HepG2 (cell line): ENCODE results near the gene BIRC5. TPM values are rescaled to one million over a fixed set of nuclear protein-coding genes. Genes with fewer than 3 reads are reported as not detected.
A peak's percentile ranks its signal among the peaks of the same experiment; 100 is the strongest.

Source experiments
- CEBPB ChIP-seq: IDR thresholded peaks from 2 replicates; pipeline ENCODE4 v1.6.1; 2011; ENCODE audit warnings: low read depth, low read length, improper control_type of control experiment, borderline replicate concordance
- DMTF1 ChIP-seq: sonication (generic); formaldehyde crosslinking; IDR thresholded peaks from 2 replicates; pipeline ENCODE4 v1.4.0; 2020; ENCODE audit warnings: mild to moderate bottlenecking, missing genetic modification reagents
- E2F1 ChIP-seq: sonication (generic); formaldehyde crosslinking; IDR thresholded peaks from 2 replicates; pipeline ENCODE4 v1.5.0; 2020; ENCODE audit warnings: missing genetic modification reagents
- FOXA1 ChIP-seq, 2 experiments: fragments of 450-650 bp in 1 of 2; sonication (generic) in 1 of 2; formaldehyde crosslinking in 1 of 2; IDR thresholded peaks; 2 replicates each; pipeline versions ENCODE4 v1.4.0 to v1.6.1; 2016 to 2020; ENCODE audit warnings: missing genetic modification reagents in 1 of 2
- FOXO1 ChIP-seq: sonication (generic); formaldehyde crosslinking; IDR thresholded peaks from 2 replicates; pipeline ENCODE4 v1.4.0; 2020; ENCODE audit warnings: missing genetic modification reagents
- KLF9 ChIP-seq: IDR thresholded peaks from 2 replicates; pipeline ENCODE4 v1.6.1; 2016; ENCODE audit warnings: low read depth
- MED1 ChIP-seq: sonication (generic); formaldehyde crosslinking; IDR thresholded peaks from 2 replicates; pipeline ENCODE4 v1.4.0; 2020; ENCODE audit warnings: missing genetic modification reagents
- PHF5A ChIP-seq: IDR thresholded peaks from one replicate; pipeline ENCODE4 v1.6.1; 2018; ENCODE audit warnings: low read depth, missing genetic modification reagents; ENCODE audit not compliant: unreplicated experiment
- RFXANK ChIP-seq: IDR thresholded peaks from 2 replicates; pipeline ENCODE4 v1.6.1; 2016
- SOX13 ChIP-seq, 3 experiments: fragments of 450-650 bp in 1 of 3; sonication (generic) in 1 of 3; formaldehyde crosslinking in 1 of 3; IDR thresholded peaks in 2 of 3; conservative IDR thresholded peaks in 1 of 3; 2 replicates each; pipeline versions ENCODE4 v1.5.0 to v1.6.1; 2016 to 2020; ENCODE audit warnings: antibody characterized with exemption in 1 of 3, mild to moderate bottlenecking in 1 of 3, missing compliant biosample characterization in 1 of 3, missing genetic modification reagents in 1 of 3, moderate library complexity in 1 of 3
- USF2 ChIP-seq, 2 experiments: sonication (generic) in 1 of 2; formaldehyde crosslinking in 1 of 2; IDR thresholded peaks; 2 replicates each; pipeline versions ENCODE4 v1.5.1 to v1.6.1; 2011 to 2020; ENCODE audit warnings: borderline replicate concordance in 1 of 2, low read depth in 1 of 2, low read length in 1 of 2, mild to moderate bottlenecking in 1 of 2, missing genetic modification reagents in 1 of 2, moderate library complexity in 1 of 2
- ZHX2 ChIP-seq, 2 experiments: sonication (generic) in 1 of 2; formaldehyde crosslinking in 1 of 2; IDR thresholded peaks; 2 replicates each; pipeline versions ENCODE4 v1.6.1 to v1.9.0; 2014 to 2022; ENCODE audit warnings: antibody characterized with exemption in 1 of 2, borderline replicate concordance in 1 of 2, inconsistent platforms in 1 of 2, low read depth in 1 of 2, missing genetic modification reagents in 1 of 2
- ZNF430 ChIP-seq: sonication (generic); formaldehyde crosslinking; IDR thresholded peaks from 2 replicates; pipeline ENCODE4 v1.9.0; 2021; ENCODE audit warnings: mild to moderate bottlenecking, missing genetic modification reagents
- ZNF432 ChIP-seq: sonication (generic); formaldehyde crosslinking; IDR thresholded peaks from 2 replicates; pipeline ENCODE4 v1.5.0; 2020; ENCODE audit warnings: missing genetic modification reagents, mild to moderate bottlenecking, borderline replicate concordance
- polyA plus RNA-seq, 8 experiments: library from polyadenylated mRNA; depleted of rRNA in 3 of 8; stranded (reverse) in 7 of 8; unstranded in 1 of 8; fragments of >200 nt; fragmentation: Illumina TruSeq in 4 of 8; extraction: Trizol in 4 of 8; gene quantifications; 2 replicates each; pipeline versions ENCODE4 v1.2.1 to v1.2.3, GENCODE V29; 2011 to 2016; ENCODE audit warnings: low read depth in 4 of 8, missing spikeins in 1 of 8, mixed read lengths in 1 of 8; ENCODE audit not compliant: insufficient read depth in 1 of 8
- total RNA-seq, 5 experiments: library from RNA; depleted of rRNA; stranded (reverse); fragments of >200 nt; fragmentation: Illumina TruSeq; extraction: Trizol; gene quantifications; 2 replicates each; pipeline ENCODE4 v1.2.3, GENCODE V29; 2016; ENCODE audit warnings: low read depth in 1 of 5

The BIRC5 gene
- total and polyA plus RNA-seq, 2 of the 13 experiments (the other 11 are each of a cell fraction or from before 2014, with no cell fraction given) = 30.3 to 135 TPM

GRCh38 chr17:78263063-78263735 is 49.1 kb downstream of the BIRC5 start (continued):
- TF ChIP-seq PHF5A (no peak), KLF9 (CRISPR knock-in tag) (no peak), FOXA1 (IDR thresholded peaks at IDR 0.05) (no peak), FOXA1 (CRISPR knock-in tag; IDR thresholded peaks at IDR 0.05) (peak; percentile 36; the same call in 1 of the 2 replicates), E2F1 (CRISPR knock-in tag) (no peak), ZNF432 (no peak), USF2 (IDR thresholded peaks at IDR 0.05; ENCODE audit: low read depth, low read length) (no peak), USF2 (CRISPR knock-in tag; IDR thresholded peaks at IDR 0.05; ENCODE audit: borderline replicate concordance) (no peak), FOXO1 (CRISPR knock-in tag) (peak; percentile 82), MED1 (CRISPR knock-in tag) (peak; percentile 68; the same call in 1 of the 2 replicates), DMTF1 (CRISPR knock-in tag) (no peak), CEBPB (no peak), ZNF430 (CRISPR knock-in tag) (no peak), RFXANK (CRISPR knock-in tag) (no peak), ZHX2 (IDR thresholded peaks at IDR 0.05; ENCODE audit: low read depth) (no peak), ZHX2 (CRISPR knock-in tag; IDR thresholded peaks at IDR 0.05; ENCODE audit: borderline replicate concordance) (no peak), SOX13 (IDR thresholded peaks at IDR 0.05) (no peak), SOX13 (CRISPR knock-in tag; conservative IDR thresholded peaks at IDR 0.05 in 1 of 2, IDR thresholded peaks at IDR 0.05 in 1 of 2) (peak in 1 of 2 experiments; percentile 68; a peak in 1 of 4 replicates)
